ENCODE results near the gene ST6GALNAC6.
"Not testable (repeated sequence)": the region's sequence is repeated elsewhere in the genome, so short reads cannot be mapped to it uniquely, and the experiment has no call there.

Gene ST6GALNAC6

GRCh38 chr9:127893392-127893791 lies 6.0 kb downstream of the ST6GALNAC6 start:
- no peak for DNase-seq (ENCODE audit: low spot score)

DNA sequence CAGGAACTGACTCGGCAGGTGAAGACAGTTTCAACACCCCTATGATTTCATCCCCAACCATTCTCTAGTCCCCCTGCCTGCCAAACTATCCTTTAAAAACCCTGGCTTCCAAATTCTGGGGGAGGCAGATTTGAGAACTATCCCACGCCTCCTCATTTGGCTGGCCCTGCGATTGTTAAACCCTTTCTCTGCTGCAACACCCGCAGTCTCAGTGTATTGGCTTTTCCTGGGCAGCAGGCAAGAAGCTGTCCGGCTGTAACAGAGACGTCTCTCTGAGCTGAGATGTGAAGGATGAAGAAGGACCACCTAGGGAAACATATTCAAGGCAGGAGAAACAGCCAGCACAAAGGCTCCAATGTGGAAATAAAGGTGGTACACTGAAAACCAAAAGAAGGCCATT lies 6.6 kb downstream of the ST6GALNAC6 start:
- DNase-seq (ENCODE audit: low spot score): no peak

- DNase-seq (ENCODE audit: low spot score): no peak
Measured at GRCh38 chr9:127890053-127890452, 9.3 kb downstream of the ST6GALNAC6 start.

DNA sequence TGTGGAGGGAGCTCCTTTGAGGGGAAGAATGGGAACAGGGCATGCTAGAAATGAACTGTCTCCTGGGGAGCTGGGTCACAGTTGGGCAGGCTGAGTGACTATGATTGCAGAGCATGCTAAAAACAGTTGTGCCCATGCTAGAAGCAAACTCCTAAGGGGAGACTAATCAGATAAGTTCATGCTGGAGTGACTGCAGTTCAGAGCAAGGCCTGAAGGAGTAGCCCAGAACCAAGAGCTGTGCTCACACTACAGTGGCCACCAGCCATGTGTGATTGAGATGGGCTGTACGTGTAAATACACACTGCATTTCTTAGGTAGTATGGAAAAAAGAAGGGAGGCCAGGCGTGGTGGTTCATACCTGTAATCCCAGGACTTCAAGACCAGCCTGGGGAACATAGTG lies 11.6 kb downstream of the ST6GALNAC6 start:
- DNase-seq (ENCODE audit: low spot score): peak; percentile 51

DNA sequence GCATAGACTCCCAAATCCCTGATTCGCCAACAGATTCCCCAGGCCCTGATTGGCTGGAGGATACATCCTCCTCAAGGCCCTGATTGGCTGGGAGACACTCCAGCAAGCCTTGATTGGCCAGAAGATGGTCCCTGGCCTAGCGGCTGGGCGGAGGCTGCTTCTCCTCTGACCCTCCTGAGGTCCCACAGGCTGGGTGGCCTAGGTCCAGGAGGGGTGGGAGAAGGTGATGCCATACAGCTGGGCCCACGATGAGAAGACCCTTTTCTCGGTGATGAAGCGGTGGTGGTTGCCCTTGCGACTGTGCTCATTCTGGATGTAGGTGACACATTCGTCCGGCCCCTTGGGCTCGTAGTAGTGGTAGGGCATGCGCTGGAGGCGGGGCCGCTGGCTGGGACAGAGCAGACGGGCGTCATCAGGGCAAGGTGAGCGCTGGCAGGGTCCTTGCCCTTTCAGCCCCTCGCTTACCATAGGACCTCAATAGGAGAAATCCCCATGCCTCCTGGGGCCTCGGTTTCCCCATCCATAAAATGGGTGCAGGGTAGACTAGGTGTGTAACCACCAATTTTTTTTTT lies 12.9 kb downstream of the ST6GALNAC6 start:
- no peak for DNase-seq (ENCODE audit: low spot score)

- no peak for DNase-seq (ENCODE audit: low spot score)
Measured at GRCh38 chr9:127885508-127886281, 13.7 kb downstream of the ST6GALNAC6 start.

DNA sequence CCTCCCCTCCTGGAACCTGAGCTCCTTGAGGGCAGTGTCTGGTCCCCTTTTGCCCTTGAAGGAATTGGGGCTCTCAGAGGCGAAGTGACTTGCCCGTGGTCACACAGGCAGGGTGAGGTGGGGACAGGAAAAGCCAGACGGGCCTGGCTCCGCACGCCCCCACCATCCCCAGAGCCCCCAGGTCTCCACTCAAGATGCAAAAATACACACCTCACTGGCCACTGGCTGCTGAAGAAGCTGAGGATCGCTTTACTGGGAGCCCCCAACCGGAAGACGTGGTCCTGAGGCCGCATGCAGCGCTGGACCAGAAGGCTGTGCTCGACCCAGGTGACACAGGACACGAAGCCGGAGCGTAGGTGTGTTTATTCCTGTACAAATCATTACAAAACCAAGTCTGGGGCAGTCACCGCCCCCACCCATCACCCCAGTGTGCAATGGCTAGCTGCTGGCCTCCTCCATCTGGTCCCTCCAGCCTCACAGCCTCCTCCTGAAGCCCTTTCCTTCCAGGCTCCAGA lies 14.4 kb downstream of the ST6GALNAC6 start:
- no peak for DNase-seq (ENCODE audit: low spot score)

- peak; percentile 72 for DNase-seq (ENCODE audit: low spot score)
Measured at GRCh38 chr9:127884427-127884911, 14.9 kb downstream of the ST6GALNAC6 start.

DNA sequence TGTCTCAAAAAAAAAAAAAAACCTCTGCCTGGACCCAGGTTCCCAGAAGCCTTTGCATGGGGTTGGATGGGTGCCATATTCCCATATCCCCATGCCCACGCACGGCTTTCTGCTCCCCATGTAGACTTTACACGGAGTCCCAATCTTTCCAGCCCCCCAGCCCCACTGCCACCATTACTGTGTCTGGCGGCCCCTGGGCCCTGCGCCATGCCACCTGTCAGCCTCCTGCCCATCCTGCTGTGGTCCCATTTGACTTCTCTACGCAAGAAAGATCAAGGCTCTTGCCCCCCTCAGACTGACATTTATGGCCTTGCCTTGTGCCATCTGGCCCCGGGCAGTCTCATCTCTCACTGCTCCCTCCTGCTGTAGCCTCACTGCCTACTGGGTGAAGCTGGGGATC lies 15.4 kb downstream of the ST6GALNAC6 start:
- DNase-seq (ENCODE audit: low spot score): no peak

DNA sequence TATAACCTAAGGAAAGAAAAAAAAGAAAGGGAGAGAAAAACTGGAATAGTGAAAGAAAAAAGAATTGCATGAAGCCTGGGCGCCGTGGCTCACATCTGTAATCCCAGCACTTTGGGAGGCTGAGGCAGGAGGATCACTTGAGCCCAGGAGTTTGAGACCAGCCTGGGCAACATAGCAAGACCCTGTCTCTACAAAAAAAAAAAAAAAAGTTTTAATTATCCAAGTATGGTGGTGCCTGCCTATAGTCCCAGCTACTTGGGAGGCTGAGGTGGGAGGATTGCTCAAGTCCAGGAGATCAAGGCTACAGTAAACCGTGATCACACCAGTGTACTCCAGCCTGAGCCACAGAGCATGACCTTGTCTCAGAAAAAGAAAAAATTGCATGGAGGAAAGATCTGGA lies 17.7 kb downstream of the ST6GALNAC6 start:
- DNase-seq (ENCODE audit: low spot score): not testable (repeated sequence)

- no peak for DNase-seq (ENCODE audit: low spot score)
Measured at GRCh38 chr9:127880143-127880542, 19.3 kb downstream of the ST6GALNAC6 start.

- DNase-seq (ENCODE audit: low spot score): no peak
Measured at GRCh38 chr9:127878652-127879390, 20.6 kb downstream of the ST6GALNAC6 start.

DNA sequence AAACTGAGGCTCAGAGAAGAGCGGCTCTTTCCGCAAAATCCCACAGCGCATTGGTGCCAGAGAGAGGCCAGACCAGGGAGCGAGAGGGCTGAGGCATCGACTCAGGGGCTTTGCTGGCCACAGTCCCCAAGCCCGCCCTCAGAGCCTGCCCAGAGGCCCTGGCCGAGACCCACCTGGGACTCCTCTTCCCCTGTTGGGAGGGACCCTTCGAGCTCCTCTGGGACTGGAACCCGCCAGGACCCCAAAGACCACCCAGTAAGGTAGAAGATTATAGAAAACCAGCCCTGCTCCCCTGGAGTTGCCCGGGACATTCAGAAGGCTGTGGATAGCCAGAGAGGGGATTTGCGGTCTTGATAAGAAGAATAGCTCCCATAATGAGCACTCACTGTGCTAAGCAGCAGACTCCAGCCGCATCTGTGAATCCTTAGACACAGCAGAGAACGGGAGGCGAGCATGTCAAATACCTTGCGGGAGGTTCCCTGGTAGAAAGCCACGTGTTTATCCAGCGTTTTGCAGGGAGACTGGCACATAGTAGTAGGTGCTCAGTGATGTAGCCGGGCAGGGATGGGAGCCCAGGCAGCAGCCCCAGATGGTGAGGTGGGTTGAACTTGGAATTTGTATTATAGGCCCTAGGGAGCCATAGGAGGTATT lies 21.3 kb downstream of the ST6GALNAC6 start:
- DNase-seq (ENCODE audit: low spot score): no peak

- DNase-seq (ENCODE audit: low spot score): peak; percentile 49
Measured at GRCh38 chr9:127877566-127877998, 21.8 kb downstream of the ST6GALNAC6 start, which contains the start of gene AK1. TSS of gene AK1 (minus strand) at chr9:127877675. CDS start at chr9:127874617, 3,058 bp downstream.

- peak; percentile 32 for DNase-seq (ENCODE audit: low spot score)
Measured at GRCh38 chr9:127876764-127877562, 22.4 kb downstream of the ST6GALNAC6 start.

DNA sequence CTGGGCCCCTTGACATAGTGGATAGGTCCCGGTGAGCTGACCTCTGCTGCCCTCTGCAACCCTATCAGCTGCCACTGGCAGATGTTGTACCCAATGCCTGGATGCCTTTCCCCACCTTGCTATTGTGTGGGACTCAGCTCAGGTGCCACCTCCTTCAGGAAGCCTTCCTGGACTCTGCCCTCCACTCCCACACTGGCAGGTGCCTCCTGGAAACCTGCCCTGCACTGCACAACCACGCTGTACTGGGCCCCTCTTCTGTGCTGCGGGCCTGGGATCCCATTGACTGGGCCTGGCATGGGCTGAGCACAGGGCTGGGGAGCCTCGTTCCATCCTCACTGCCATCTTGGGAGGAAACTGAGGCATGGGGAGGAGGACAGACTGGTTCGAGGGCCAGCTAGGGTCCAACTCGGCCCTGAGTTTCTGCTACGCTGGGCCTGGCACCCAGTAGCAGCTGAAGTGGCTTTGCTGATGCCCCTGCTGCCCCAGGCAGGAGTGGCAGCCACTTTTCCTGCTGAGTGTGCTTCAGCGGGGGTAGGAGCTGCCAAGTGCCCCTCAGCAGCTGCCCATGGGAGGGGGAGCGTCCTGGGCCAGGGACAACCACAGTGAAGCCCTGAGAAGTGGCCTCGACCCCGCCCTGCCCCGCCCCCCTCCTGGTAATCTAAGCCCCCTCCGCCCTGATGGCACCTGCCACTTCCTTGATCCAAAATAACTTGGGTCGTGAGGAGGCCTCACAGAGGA lies 23.2 kb downstream of the ST6GALNAC6 start:
- peak; percentile 33 for DNase-seq (ENCODE audit: low spot score)

GRCh38 chr9:127875306-127875966 lies 24.0 kb downstream of the ST6GALNAC6 start:
- no peak for DNase-seq (ENCODE audit: low spot score)

DNA sequence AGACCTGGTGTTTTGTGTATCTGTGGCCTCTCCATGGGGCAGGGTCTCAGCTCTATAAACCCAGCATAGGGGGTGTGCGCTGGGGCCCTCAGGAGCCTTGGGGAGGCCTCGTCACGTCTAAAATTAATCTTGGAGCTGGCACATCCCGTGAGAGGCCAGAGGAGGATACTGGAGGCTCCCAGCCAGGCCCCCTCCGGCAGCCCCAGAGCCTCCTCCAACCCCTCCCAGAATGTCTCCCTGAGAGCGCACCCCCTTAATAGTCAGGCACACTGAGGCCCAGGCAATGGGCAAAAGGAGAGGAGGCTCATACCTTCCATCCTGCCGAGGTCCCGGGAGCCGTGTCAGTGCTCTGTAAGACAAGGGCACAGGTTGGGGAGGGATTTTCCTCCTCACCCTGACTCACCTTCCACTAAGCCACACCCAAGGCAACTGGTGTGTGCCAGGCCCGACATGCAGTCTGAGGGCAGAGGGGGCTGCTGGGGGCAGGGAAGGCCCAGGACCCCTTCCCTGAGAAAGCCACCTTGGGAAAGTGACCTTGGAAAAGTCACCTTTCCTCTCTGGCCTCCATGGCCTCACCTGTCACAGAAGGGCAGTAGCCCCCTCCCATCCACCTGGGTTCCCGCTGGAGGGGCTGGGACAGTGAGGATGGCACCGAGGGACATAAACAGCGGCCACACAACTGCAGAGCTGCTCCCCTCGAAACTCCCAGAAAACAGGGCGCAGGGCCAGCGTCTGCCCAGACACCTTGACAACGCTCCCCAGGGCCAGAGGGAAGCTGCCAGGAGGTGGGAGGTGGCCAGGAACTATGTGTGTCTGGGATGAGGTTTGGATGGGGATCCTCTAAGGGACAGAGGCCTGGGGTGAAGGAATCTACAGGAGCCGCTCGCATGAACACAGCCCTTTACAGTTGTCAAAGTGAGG lies 24.8 kb downstream of the ST6GALNAC6 start:
- DNase-seq (ENCODE audit: low spot score): no peak

- no peak for DNase-seq (ENCODE audit: low spot score)
Measured at GRCh38 chr9:127873886-127874285, 25.5 kb downstream of the ST6GALNAC6 start.

Measured in hematopoietic multipotent progenitor cell treated with erythropoietin and hydrocortisone succinate and interleukin-3 and kit ligand, for 17 days (in vitro differentiated cells).